AG08396 (cell line): ENCODE data around the gene CD6.

Source experiments
- DNase-seq: peaks from one replicate; pipeline ENCODE4 v3.0.0; 2012; ENCODE audit warnings: low spot score, mixed read lengths

Gene CD6

GRCh38 chr11:61008971-61009370 lies 37.5 kb downstream of the CD6 start:
- no peak for DNase-seq

- DNase-seq, result no peak
Measured at GRCh38 chr11:61009392-61010275, 38.2 kb downstream of the CD6 start.

- DNase-seq, result no peak
Measured at GRCh38 chr11:61010466-61011228, 39.2 kb downstream of the CD6 start.

GRCh38 chr11:61011229-61011870 lies 39.9 kb downstream of the CD6 start:
- DNase-seq, result no peak

GRCh38 chr11:61011950-61012736 lies 40.7 kb downstream of the CD6 start:
- no peak for DNase-seq

GRCh38 chr11:61012737-61013215 lies 41.3 kb downstream of the CD6 start:
- no peak for DNase-seq

- DNase-seq, result no peak
Measured at GRCh38 chr11:61018059-61018458, 46.6 kb downstream of the CD6 start.

GRCh38 chr11:61019037-61019831 lies 47.8 kb downstream of the CD6 start:
- DNase-seq, result no peak

GRCh38 chr11:61019832-61020405 lies 48.4 kb downstream of the CD6 start:
- no peak for DNase-seq

- no peak for DNase-seq
Measured at GRCh38 chr11:61020551-61021235, 49.2 kb downstream of the CD6 start.

GRCh38 chr11:61021661-61022212 lies 50.3 kb downstream of the CD6 start:
- no peak for DNase-seq

GRCh38 chr11:61022311-61023085 lies 51.0 kb downstream of the CD6 start:
- no peak for DNase-seq

GRCh38 chr11:61023086-61023965 lies 51.8 kb downstream of the CD6 start:
- no peak for DNase-seq

- no peak for DNase-seq
Measured at GRCh38 chr11:61023966-61024295, 52.5 kb downstream of the CD6 start.

- no peak for DNase-seq
Measured at GRCh38 chr11:61024938-61025820, 53.7 kb downstream of the CD6 start.

- DNase-seq, result no peak
Measured at GRCh38 chr11:61025821-61026120, 54.3 kb downstream of the CD6 start.
